Measurements from ENCODE around the gene ZSCAN23.

ZSCAN23 gene

GRCh38 chr6:28443112-28443773 is at the start of gene ZSCAN23:
Gene ZSCAN23, minus strand, starts transcription at chr6:28443491. Its CDS starts 7,225 bp downstream, at chr6:28436266.
- peak; percentile 85 for DNase-seq (ENCODE audit: low spot score)
- ChIA-PET POLR2A (ENCODE audit: low non-redundant PET) (no interaction called here), CTCF (interaction anchor here (0.6 kb wide), 2 partner anchors 310 to 766 kb away, joined by 3 to 4 read pairs; no protein-coding TSS in a partner anchor)
- peak within 1 kb of the TSS; percentile 62 for H3K27ac ChIP-seq
- TF ChIP-seq, protein P1, sequence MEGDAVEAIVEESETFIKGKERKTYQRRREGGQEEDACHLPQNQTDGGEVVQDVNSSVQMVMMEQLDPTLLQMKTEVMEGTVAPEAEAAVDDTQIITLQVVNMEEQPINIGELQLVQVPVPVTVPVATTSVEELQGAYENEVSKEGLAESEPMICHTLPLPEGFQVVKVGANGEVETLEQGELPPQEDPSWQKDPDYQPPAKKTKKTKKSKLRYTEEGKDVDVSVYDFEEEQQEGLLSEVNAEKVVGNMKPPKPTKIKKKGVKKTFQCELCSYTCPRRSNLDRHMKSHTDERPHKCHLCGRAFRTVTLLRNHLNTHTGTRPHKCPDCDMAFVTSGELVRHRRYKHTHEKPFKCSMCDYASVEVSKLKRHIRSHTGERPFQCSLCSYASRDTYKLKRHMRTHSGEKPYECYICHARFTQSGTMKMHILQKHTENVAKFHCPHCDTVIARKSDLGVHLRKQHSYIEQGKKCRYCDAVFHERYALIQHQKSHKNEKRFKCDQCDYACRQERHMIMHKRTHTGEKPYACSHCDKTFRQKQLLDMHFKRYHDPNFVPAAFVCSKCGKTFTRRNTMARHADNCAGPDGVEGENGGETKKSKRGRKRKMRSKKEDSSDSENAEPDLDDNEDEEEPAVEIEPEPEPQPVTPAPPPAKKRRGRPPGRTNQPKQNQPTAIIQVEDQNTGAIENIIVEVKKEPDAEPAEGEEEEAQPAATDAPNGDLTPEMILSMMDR (conservative IDR thresholded peaks at IDR 0.05; ENCODE audit: low read depth) = no peak

GRCh38 chr6:28491984-28492317 is 48.7 kb upstream of the ZSCAN23 start:
- ChIA-PET POLR2A (ENCODE audit: low non-redundant PET) (no interaction called here), CTCF (no interaction called here)
- no peak for DNase-seq (ENCODE audit: low spot score)
- no peak overlapping the region for H3K27ac ChIP-seq
- TF ChIP-seq, protein P1 (conservative IDR thresholded peaks at IDR 0.05; ENCODE audit: low read depth) = no peak

GRCh38 chr6:28490205-28490890 is 47.1 kb upstream of the ZSCAN23 start:
- no peak overlapping the region for H3K27ac ChIP-seq
- CTCF ChIA-PET = no interaction called here
- TF ChIP-seq, protein P1 (conservative IDR thresholded peaks at IDR 0.05; ENCODE audit: low read depth) = no peak
- POLR2A ChIA-PET (ENCODE audit: low non-redundant PET) = no interaction called here
- DNase-seq (ENCODE audit: low spot score) = no peak

DNA sequence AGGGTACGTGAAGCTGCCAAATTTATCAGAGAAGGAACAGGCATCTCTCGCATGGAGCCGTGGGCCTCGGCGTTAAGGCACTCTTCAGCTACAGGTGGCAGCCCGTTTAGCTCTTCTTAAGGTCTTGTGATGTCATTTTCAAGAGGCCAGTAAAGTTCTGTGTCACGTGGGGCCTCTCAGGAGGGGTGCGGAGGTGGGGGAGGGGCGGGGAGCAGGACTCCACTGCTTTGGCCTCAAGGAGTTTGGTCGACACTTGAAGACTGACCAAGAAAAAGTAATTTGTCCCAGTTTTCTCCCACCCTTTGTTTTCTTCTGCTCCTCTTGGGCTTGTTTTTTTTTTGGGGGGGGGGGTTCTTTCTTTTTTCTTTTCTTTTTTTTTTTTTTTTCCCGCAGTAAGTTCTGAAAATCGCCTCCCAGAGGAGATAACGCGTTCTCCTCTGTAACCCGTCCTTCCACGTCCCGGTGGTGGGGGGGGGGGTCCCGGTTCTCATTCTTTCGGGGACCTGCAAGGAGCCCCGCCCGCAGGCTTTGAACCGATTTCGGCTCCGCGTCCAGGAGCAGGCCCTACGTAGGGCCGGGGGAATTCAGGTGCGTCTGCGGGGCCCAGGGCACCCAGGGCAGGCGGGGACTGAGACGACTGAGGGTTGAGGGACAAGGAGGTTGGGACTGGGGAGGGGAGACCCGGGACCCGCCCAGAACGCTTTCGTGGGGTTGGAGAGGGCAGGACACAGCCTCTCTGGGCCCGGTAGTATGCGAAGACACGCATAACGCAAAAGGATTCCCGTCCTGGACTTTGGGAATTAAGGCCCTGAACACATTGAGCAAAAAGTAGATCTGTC is 46.3 kb upstream of the ZSCAN23 start:
- peak; percentile 26 for DNase-seq (ENCODE audit: low spot score)
- no peak overlapping the region for H3K27ac ChIP-seq
- POLR2A ChIA-PET (ENCODE audit: low non-redundant PET) = no interaction called here
- CTCF ChIA-PET = no interaction called here
- TF ChIP-seq, protein P1 (conservative IDR thresholded peaks at IDR 0.05; ENCODE audit: low read depth) = no peak

DNA sequence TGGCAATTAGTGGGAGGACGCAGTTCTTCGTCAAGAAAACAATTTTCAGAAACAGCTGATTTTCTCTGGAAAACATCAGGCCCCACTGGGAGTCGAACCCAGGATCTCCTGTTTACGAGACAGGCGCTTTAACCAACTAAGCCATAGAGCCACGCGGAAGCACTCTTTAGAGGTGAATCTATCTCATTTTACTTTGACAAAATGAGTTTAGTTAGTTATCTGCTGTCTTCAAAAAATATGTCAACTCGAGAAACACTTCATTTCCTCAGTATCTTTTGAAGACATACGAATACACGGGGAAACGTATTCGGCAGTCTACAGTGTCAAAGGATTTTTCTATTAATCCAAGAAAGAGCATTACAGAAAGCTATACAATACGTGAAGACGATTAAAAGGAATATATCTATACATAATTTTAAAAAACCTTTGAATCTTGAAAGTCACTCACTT is 45.6 kb upstream of the ZSCAN23 start:
- DNase-seq (ENCODE audit: low spot score) = no peak
- ChIA-PET POLR2A (ENCODE audit: low non-redundant PET) (no interaction called here), CTCF (no interaction called here)
- H3K27ac ChIP-seq = no peak overlapping the region
- TF ChIP-seq, protein P1 (conservative IDR thresholded peaks at IDR 0.05; ENCODE audit: low read depth) = no peak

DNA sequence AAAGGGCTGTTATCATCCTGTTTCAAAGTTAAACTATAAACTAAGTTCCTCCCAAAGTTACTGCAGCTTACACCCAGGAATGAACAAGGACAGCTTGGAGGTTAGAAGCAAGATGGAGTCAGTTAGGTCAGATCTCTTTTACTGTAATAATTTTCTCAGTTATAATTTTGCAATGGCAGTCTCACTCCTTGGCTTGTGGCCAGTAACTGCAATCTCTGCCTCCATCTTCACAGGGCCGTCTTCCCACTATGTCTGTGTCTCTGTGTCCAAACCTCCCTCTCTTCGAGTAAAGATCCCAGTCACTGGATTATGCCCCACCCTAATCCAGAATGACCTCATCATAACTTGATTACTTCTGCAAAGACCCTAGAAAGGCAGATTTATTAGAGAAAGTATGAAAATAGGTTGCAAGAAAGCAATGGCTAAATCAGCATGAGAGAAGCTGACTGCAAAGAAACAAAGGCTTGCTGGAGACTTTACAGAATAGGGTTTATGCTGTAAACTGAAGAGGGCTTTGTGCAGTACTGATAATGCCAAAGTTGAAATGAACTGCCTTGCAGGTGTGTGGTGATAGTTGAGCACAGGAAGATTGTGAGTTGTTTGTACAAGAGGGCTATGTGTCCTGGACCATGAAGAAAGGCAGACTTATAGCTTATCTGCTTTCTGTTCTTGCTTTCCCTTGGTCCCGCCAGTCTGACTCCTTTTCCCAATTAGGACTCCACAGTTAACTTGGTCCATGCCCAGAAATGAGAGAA is 43.9 kb upstream of the ZSCAN23 start:
- POLR2A ChIA-PET (ENCODE audit: low non-redundant PET) = no interaction called here

More for the DNA sequence above, 43.9 kb upstream of the ZSCAN23 start:
- no peak overlapping the region for H3K27ac ChIP-seq
- no peak for DNase-seq (ENCODE audit: low spot score)
- CTCF ChIA-PET = interaction anchor here (0.6 to 0.7 kb wide), 2 partner anchors 10 to 423 kb away, joined by 3 read pairs; no protein-coding TSS in a partner anchor
- TF ChIP-seq, protein P1 (conservative IDR thresholded peaks at IDR 0.05; ENCODE audit: low read depth) = no peak

All from RWPE1 (cell line).